HG02678 (cell line): ENCODE measurements around the gene CRHR1.

ENCODE experiments used
- ATAC-seq: cut with Tn5 transposase; IDR thresholded peaks from one replicate; pipeline ENCODE4 v1.9.1; 2021; ENCODE audit warnings: mild to moderate bottlenecking, moderate library complexity; ENCODE audit not compliant: unreplicated experiment

CRHR1 gene

DNA sequence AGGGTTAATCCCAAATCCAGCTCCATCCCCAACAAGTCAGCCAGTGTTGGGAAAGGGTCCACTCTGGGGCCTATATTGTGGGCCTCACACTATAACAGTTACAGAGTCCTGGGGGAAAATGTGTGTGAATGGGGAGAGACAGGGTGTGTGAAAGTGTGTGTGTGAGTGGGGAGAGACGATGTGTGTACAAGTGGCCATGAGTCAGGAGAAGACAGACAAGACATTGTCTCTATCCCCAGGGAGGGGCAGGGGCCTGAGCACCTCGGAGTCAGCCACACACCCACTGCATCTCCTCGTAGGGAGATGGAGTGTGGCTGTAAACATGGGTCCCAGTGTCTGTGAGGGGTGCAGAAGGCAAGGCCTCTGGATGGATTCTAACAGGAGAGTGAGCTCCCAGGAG lies 2.9 kb downstream of the CRHR1 start:
- no peak for ATAC-seq

GRCh38 chr17:45787656-45788055 lies 3.5 kb downstream of the CRHR1 start:
- ATAC-seq, result no peak

DNA sequence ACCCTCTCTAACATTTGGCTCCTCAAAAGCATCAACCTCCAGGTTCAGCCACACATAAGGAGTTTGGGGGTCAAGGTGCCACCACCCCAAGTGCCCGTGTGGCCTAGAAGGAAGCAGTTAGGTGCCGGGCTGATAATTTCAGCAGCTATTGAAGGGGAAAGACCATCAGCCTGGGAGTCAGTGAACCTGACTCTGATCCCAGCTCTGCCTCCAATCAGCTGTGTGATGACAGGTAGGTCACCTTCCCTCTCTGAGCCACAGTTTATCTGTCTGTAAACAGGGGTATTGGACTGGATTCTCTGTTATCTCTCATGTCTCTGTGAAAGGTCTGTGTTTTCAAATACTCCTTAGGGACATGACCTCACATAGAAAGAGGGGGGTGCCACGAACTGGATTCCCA lies 3.9 kb downstream of the CRHR1 start:
- ATAC-seq, result no peak

- no peak for ATAC-seq
These were observed 5.8 kb downstream of the CRHR1 start for GRCh38 chr17:45789874-45790273.

GRCh38 chr17:45790296-45790922 lies 6.3 kb downstream of the CRHR1 start:
- ATAC-seq, result no peak

- ATAC-seq, result no peak
These were observed 7.0 kb downstream of the CRHR1 start for GRCh38 chr17:45791041-45791582.

DNA sequence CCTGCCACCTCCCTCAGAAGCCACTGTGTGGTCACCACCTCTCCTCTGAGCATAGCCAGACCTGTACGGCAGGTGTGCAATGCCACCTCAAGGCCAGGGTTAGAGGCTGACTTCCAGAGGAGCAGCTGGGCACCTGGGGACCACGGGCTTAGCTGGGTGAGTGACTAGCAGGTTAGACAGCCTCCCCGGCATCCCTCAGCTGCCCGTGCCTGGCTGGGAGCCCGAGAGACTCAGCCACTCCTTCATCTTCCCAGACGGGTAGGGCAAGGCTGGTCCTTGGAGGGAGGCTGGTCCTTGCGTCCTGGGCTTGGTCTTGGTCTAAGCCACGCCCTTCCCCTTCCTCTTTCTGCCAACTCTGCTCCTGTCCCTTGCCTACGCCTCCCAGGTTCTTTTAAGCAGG lies 7.8 kb downstream of the CRHR1 start:
- no peak for ATAC-seq

- ATAC-seq, result no peak
These were observed 8.3 kb downstream of the CRHR1 start for GRCh38 chr17:45792437-45792836.

- ATAC-seq, result no peak
These were observed 9.1 kb downstream of the CRHR1 start for GRCh38 chr17:45792995-45793755.

DNA sequence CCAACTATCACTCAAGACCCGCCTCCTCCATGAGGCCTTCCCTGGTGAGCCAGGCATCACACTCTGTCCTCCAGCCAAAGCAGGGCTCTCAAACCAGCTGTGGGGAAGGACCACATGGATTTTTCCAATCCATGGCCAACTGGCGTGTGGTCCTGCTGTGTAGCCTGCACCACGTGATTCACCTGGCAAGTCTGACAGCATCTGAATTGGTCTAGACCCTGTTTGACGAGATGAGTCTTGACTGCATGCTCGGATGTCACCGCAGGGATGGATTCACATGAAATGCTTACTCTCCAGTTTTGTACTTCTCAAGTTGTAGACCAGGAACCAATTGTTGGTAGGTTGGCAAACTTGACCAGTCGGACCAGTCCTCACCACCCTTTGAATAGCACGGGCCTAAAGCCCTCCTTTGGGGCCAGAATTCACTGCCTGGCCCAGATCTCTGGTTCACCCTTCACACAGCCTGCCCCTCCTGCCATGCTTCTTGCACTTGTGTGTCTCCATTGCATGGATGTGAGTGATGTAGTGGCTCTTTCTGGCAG lies 9.9 kb downstream of the CRHR1 start:
- no peak for ATAC-seq

- ATAC-seq, result no peak
These were observed 10.7 kb downstream of the CRHR1 start for GRCh38 chr17:45794840-45795239.

DNA sequence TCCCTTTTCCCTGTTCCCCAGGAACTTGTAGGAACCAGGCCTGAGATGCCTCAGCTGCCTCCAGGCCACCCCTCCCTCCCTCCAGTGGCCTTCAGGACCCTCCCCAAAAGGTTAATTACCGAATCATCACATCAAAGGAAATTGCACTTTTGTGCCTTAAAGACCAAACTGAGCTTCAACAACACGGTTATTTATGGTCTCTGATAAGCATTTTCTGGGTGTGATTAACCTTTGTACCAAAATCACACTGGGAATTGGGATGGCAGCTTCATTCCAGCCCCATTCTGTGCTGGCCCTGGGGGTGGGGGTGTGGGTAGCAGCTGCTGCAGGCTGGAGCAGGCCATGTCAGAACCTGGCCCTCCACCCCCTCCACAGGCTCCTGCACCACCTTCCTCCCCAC lies 16.7 kb downstream of the CRHR1 start:
- ATAC-seq, result no peak

- ATAC-seq, result no peak
These were observed 17.3 kb downstream of the CRHR1 start for GRCh38 chr17:45801421-45801820.

GRCh38 chr17:45808845-45809244 lies 24.7 kb downstream of the CRHR1 start:
- no peak for ATAC-seq

DNA sequence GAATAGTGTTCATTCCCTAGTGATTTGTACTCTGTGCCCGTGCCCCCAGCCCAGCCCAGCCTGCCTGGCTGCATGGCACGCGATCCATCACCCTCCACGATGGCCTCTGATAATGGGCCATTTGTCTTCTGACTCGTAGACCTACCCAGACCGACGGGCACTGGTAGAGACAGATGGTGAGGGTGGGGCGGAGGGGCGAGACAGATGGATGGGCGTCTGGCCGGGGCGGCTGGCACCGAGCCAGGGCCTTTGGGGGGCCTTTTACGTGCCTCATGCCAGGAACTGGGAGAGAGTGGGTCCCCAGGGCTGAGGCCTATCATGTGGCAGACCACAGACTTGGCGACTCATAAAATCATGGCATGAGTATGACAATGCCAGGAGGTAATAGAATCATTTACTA lies 25.4 kb downstream of the CRHR1 start:
- ATAC-seq, result no peak

GRCh38 chr17:45812102-45812501 lies 28.0 kb downstream of the CRHR1 start:
- ATAC-seq, result no peak

- ATAC-seq, result no peak
These were observed 29.1 kb downstream of the CRHR1 start for GRCh38 chr17:45813048-45813725.

DNA sequence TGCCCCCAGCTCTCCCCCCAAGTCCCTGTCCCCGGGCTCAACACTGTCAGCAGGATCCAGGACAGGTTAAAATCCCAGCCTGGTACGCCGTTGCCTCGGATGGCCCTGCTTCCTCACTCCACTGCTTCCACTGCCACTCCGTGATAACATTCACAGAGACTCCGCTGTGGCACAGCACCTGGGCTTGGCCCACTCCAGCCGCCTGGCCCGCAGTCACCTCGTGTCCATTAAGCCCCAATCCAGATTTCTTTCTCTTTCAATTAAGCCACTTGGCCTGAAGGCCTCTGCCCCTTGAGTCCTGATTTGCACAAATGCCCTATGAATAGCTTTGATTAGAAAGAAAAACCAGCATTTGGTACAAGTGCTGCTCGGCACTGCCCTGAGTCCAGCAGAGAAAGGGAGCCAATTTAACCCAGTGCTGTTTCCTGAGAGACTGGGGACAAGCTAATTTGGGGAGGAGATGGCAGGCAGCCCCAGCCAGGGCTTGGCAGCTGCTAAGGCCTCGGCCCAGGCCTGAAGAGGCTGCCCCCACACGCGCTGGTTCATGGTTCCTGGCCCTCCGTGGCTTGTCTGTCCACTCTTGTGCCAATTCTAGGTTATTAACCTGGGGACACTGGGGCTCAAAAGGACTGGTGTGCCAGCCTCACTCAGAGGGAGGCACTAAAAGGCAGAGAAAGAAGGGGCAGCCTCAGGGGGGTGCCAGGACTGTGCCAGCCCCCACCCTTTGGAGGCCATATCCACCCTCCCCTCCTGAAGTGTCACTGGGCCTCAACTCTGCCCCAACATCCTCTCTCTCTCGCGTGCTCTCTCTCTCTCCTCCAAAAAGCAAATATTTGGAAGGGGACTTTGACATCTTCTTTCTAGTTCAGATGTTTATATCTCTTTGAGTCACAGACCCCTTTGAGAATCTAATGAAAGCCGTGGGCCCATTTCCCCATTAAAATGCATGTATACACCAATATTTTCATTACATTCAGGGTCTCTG lies 30.8 kb downstream of the CRHR1 start:
- ATAC-seq, result no peak

- no peak for ATAC-seq
These were observed 31.6 kb downstream of the CRHR1 start for GRCh38 chr17:45815752-45816151.

- ATAC-seq, result no peak
These were observed 33.9 kb downstream of the CRHR1 start for GRCh38 chr17:45818041-45818440.
